MM.1S (cell line): ENCODE data around the gene ZFAND6.
A peak's percentile ranks its signal among the peaks of the same experiment; 100 is the strongest.

Source experiments
- DNase-seq: peaks from one replicate; pipeline ENCODE4 v3.0.0-alpha.2; 2015
- H2AFZ ChIP-seq: fragments of 300-600 bp; sonication (generic); 2 replicates; pipeline ENCODE4 v1.6.0; 2016; ENCODE audit warnings: antibody characterized with exemption, low read length
- H3F3A ChIP-seq: fragments of 300-600 bp; sonication (generic); 2 replicates; pipeline ENCODE4 v1.6.1; 2016; ENCODE audit warnings: mild to moderate bottlenecking, antibody characterized with exemption, low read length, moderate library complexity, mixed read lengths; ENCODE audit not compliant: insufficient read depth
- H3K27ac ChIP-seq: fragments of 300-600 bp; sonication (generic); 2 replicates; pipeline ENCODE4 v1.5.1; 2016; ENCODE audit warnings: mild to moderate bottlenecking, low read length
- H3K27me3 ChIP-seq: fragments of 300-600 bp; sonication (generic); replicated peaks from 2 replicates; pipeline ENCODE4 v1.6.0; 2016; ENCODE audit warnings: low read length; ENCODE audit not compliant: insufficient read depth
- H3K36me3 ChIP-seq: fragments of 300-600 bp; sonication (generic); replicated peaks from 2 replicates; pipeline ENCODE4 v1.6.1; 2016; ENCODE audit warnings: mild to moderate bottlenecking, low read length, mixed read lengths; ENCODE audit not compliant: insufficient read depth
- H3K4me1 ChIP-seq: fragments of 300-600 bp; sonication (generic); 2 replicates; pipeline ENCODE4 v1.6.1; 2016; ENCODE audit warnings: low read length, mixed read lengths
- H3K4me2 ChIP-seq: fragments of 300-600 bp; sonication (generic); 2 replicates; pipeline ENCODE4 v1.6.0; 2016; ENCODE audit warnings: low read depth, low read length
- H3K4me3 ChIP-seq: fragments of 300-600 bp; sonication (generic); 2 replicates; pipeline ENCODE4 v1.5.1; 2016; ENCODE audit warnings: low read length, mixed read lengths
- H3K79me2 ChIP-seq: fragments of 300-600 bp; sonication (generic); 2 replicates; pipeline ENCODE4 v1.6.1; 2016; ENCODE audit warnings: mixed run types, low read length, mixed read lengths
- H3K9ac ChIP-seq: fragments of 300-600 bp; sonication (generic); 2 replicates; pipeline ENCODE4 v1.6.1; 2016; ENCODE audit warnings: low read length, mixed read lengths
- H3K9me2 ChIP-seq: fragments of 300-600 bp; sonication (generic); replicated peaks from 2 replicates; pipeline ENCODE4 v1.6.1; 2016; ENCODE audit warnings: mild to moderate bottlenecking, low read length, mixed read lengths; ENCODE audit not compliant: insufficient read depth
- H3K9me3 ChIP-seq: fragments of 300-600 bp; sonication (generic); replicated peaks from 2 replicates; pipeline ENCODE4 v1.6.1; 2016; ENCODE audit warnings: mild to moderate bottlenecking, low read length, mixed read lengths; ENCODE audit not compliant: insufficient read depth
- H4K20me1 ChIP-seq: fragments of 300-600 bp; sonication (generic); 2 replicates; pipeline ENCODE4 v1.6.1; 2016; ENCODE audit warnings: mild to moderate bottlenecking, low read length, moderate library complexity, mixed read lengths; ENCODE audit not compliant: insufficient read depth
- EZH2 ChIP-seq: fragments of 300-600 bp; sonication (generic); optimal IDR thresholded peaks from 2 replicates; pipeline ENCODE3; 2017; ENCODE audit warnings: low read depth, mild to moderate bottlenecking, antibody characterized with exemption, low read length, mixed read lengths
- EZH2phosphoT487 ChIP-seq: fragments of 300-600 bp; sonication (generic); IDR thresholded peaks from 2 replicates; pipeline ENCODE4 v1.6.1; 2018; ENCODE audit warnings: antibody characterized with exemption, low read length
- TF ChIP-seq, protein P1 (sequence below): fragments of 300-600 bp; sonication (generic); IDR thresholded peaks from 2 replicates; pipeline ENCODE4 v1.5.1; 2016; ENCODE audit warnings: antibody characterized with exemption, low read length, mixed read lengths

Gene ZFAND6

DNA sequence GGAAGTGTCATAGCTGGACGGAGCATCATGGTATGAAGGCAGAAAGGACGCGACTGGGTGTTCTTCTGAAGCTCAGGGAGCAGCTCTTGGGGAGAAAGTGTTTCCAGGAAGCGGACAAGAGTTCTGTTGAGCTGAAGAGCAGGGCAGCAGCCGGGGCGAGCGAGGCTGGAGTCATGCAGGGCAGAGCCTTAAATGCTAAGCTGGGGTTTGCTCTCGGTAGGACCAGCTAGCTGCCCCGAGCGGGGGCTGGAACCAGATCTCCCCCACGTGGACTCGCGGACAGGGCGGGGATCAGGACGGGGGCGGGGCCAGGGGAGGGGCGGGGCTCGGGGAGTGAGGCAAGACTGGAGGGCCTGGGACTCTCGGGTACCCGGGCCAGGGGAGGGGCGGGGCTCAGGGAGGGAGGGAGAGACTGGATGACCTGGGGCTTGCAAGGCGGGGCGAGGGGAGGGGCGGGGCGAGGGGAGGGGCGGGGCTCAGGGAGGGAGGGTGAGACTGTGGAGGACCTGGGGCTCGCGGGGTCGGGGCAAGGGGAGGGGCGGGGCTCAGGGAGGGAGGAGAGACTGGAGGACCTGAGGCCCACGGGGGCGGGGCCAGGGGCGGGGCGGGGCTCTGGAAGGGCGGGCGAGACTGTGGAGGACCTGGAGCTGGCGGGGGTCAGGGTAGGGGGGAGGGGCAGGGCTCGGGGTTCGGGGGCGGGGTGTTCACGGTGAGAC is 92.9 kb downstream of the ZFAND6 start:
- peaks cover 7% of the 10 kb centered on the region; the same call in 1 of the 2 replicates for H3F3A ChIP-seq
- TF ChIP-seq EZH2phosphoT487 (no peak), EZH2 (no peak)
- TF ChIP-seq, protein P1, sequence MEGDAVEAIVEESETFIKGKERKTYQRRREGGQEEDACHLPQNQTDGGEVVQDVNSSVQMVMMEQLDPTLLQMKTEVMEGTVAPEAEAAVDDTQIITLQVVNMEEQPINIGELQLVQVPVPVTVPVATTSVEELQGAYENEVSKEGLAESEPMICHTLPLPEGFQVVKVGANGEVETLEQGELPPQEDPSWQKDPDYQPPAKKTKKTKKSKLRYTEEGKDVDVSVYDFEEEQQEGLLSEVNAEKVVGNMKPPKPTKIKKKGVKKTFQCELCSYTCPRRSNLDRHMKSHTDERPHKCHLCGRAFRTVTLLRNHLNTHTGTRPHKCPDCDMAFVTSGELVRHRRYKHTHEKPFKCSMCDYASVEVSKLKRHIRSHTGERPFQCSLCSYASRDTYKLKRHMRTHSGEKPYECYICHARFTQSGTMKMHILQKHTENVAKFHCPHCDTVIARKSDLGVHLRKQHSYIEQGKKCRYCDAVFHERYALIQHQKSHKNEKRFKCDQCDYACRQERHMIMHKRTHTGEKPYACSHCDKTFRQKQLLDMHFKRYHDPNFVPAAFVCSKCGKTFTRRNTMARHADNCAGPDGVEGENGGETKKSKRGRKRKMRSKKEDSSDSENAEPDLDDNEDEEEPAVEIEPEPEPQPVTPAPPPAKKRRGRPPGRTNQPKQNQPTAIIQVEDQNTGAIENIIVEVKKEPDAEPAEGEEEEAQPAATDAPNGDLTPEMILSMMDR, result no peak

DNA sequence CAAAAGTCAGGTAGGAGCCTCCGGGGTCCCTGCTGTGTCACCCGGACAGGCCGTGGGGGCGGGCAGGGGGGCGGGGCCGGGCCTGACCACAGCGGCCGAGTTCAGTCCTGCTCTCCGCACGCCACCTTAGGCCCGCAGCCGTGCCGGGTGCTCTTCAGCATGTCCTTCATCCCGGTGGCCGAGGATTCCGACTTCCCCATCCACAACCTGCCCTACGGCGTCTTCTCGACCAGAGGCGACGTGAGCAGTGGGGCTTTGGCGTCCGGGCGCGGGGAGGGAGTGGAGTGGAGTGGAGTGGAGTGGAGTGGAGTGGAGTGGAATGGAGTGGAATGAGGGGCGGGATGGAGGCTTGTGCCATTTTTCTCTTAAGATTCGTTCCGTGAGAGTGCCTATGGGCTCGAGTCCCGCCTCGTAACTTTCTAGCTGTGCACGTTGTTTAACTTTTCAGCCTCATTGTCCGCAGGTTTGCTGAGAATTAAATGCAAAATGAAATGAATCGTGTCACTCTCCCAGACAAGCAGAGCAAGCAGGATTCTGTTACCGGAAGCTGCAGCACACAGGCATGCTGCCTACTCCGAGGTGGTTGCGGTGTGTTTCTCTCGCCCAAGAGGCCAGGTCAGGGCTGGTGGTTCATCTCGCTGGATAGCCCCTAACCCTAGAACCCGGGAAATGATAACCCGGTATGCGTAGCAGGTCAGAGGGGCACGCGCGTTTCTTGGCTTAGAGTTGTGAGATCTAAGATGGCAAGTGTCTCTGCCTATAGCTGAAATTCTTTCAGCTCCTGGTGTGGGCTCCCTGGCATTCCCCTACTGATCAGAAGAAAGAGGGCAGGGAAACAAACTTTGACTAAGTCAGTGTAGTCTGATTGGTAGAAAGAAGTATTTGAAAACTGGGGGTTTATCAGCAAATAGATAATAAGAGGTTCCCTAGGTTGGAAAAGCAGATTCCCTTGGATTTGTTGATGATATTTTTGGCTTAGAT is 93.7 kb downstream of the ZFAND6 start, which contains the start of gene FAH:
Gene FAH, plus strand, starts transcription at position 104 of the 981 bp plus-strand sequence. Its CDS starts 56 bp downstream, at position 160.
- no peaks in the 10 kb centered on the region for H3K9me2 ChIP-seq
- H3K9ac ChIP-seq, result peak within 1 kb of the TSS; percentile 77
- no peaks in the 10 kb centered on the region for H3K36me3 ChIP-seq
- H3K27me3 ChIP-seq, result no peaks in the 10 kb centered on the region
- peak within 1 kb of the TSS; percentile 90 for H3K4me3 ChIP-seq
- H3K9me3 ChIP-seq, result no peaks in the 10 kb centered on the region
- peak; percentile 72 for DNase-seq
- peaks cover 7% of the 10 kb centered on the region; the same call in 1 of the 2 replicates for H3F3A ChIP-seq
- no peaks in the 10 kb centered on the region for H4K20me1 ChIP-seq
- TF ChIP-seq EZH2 (no peak), EZH2phosphoT487 (no peak)
- TF ChIP-seq, protein P1, result no peak
- peak within 1 kb of the TSS; percentile 89 for H2AFZ ChIP-seq
- H3K27ac ChIP-seq, result peak within 1 kb of the TSS; percentile 64
- peaks cover 9% of the 10 kb centered on the region for H3K4me1 ChIP-seq
- H3K4me2 ChIP-seq, result peak within 1 kb of the TSS; percentile 89
- peaks cover 20% of the 10 kb centered on the region for H3K79me2 ChIP-seq

More for the DNA sequence above, 92.9 kb downstream of the ZFAND6 start:
- Histone ChIP-seq H4K20me1 (no peaks in the 10 kb centered on the region), H3K36me3 (no peaks in the 10 kb centered on the region), H3K9me2 (no peaks in the 10 kb centered on the region), H3K9ac (peak overlapping the region; percentile 46; the same call in 1 of the 2 replicates), H2AFZ (peak overlapping the region; percentile 89), H3K79me2 (peaks cover 20% of the 10 kb centered on the region), H3K27ac (no peak overlapping the region), H3K9me3 (no peaks in the 10 kb centered on the region), H3K4me2 (peak overlapping the region; percentile 86), H3K4me1 (peaks cover 9% of the 10 kb centered on the region), H3K27me3 (no peaks in the 10 kb centered on the region), H3K4me3 (peak overlapping the region; percentile 90)
- DNase-seq, result peak; percentile 92

DNA sequence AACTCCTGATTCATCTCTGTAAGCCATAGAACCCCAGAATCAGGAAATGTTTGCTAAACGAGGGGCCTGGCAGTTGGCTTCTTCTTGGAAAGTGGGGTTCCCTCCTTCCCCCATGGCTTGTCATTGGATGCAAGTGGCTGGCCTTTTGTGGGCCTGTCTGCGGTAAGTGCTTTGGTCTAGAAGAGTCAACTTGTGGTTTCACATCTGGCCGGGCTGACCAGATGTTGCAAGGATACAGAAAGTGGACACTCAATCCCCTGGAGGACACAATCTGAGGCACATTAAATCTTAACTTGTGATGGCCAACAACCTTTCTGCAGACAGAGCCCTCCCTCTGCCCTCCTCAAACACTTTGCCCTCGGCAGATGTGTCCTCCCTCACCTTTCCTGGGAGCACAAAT is 94.4 kb downstream of the ZFAND6 start:
- Histone ChIP-seq H3K27ac (peak overlapping the region; percentile 64; the same call in 1 of the 2 replicates), H3K9ac (peak overlapping the region; percentile 77), H3F3A (peaks cover 7% of the 10 kb centered on the region; the same call in 1 of the 2 replicates), H3K79me2 (peaks cover 20% of the 10 kb centered on the region), H3K27me3 (no peaks in the 10 kb centered on the region), H3K4me2 (peak overlapping the region; percentile 89), H4K20me1 (no peaks in the 10 kb centered on the region), H3K9me2 (no peaks in the 10 kb centered on the region), H3K4me3 (peak overlapping the region; percentile 90), H3K9me3 (no peaks in the 10 kb centered on the region), H3K4me1 (peaks cover 9% of the 10 kb centered on the region), H3K36me3 (no peaks in the 10 kb centered on the region), H2AFZ (0 out of 2 replicates have a peak overlapping the region, but pooled peaks have one; percentile 85)
- TF ChIP-seq EZH2, result no peak
- no peak for DNase-seq
